H9 (cell line): ENCODE results near the gene PHOSPHO1. TPM values are rescaled to one million over a fixed set of nuclear protein-coding genes. Genes with fewer than 3 reads are reported as not detected.

Experiments
- DNase-seq: peaks from one replicate; pipeline ENCODE4 v3.0.0-alpha.2; 2017
- H2AFZ ChIP-seq: one replicate; pipeline ENCODE4 v1.6.1; 2013; ENCODE audit warnings: mild to moderate bottlenecking, low read length, control low read depth, moderate library complexity
- H2AK5ac ChIP-seq: 2 replicates; pipeline ENCODE4 v1.6.1; 2013; ENCODE audit warnings: low read length, control low read depth, mixed read lengths; ENCODE audit not compliant: insufficient read length
- H2BK120ac ChIP-seq: one replicate; pipeline ENCODE4 v1.6.1; 2013; ENCODE audit warnings: low read depth, mild to moderate bottlenecking, low read length, control low read depth, inconsistent platforms; ENCODE audit not compliant: poor library complexity, severe bottlenecking
- H2BK12ac ChIP-seq: 2 replicates; pipeline ENCODE4 v1.6.1; 2013; ENCODE audit warnings: low read length, control low read depth, mixed read lengths, low read depth; ENCODE audit not compliant: insufficient read length
- H2BK15ac ChIP-seq: 2 replicates; pipeline ENCODE4 v1.6.1; 2013; ENCODE audit warnings: low read depth, low read length, control low read depth
- H2BK20ac ChIP-seq: one replicate; pipeline ENCODE4 v1.6.1; 2013; ENCODE audit warnings: low read depth, mild to moderate bottlenecking, low read length, control low read depth, inconsistent platforms; ENCODE audit not compliant: poor library complexity, severe bottlenecking
- H2BK5ac ChIP-seq: 2 replicates; pipeline ENCODE4 v1.6.1; 2013; ENCODE audit warnings: low read length, control low read depth, mixed read lengths; ENCODE audit not compliant: insufficient read length
- H3K14ac ChIP-seq: 2 replicates; pipeline ENCODE4 v1.6.1; 2013; ENCODE audit warnings: low read length, control low read depth; ENCODE audit not compliant: insufficient read depth
- H3K18ac ChIP-seq: 2 replicates; pipeline ENCODE4 v1.6.1; 2013; ENCODE audit warnings: low read depth, mild to moderate bottlenecking, mixed read lengths, low read length, control low read depth; ENCODE audit not compliant: insufficient read length
- H3K23ac ChIP-seq: 2 replicates; pipeline ENCODE4 v1.6.1; 2013; ENCODE audit warnings: low read length, control low read depth, mixed read lengths, low read depth; ENCODE audit not compliant: insufficient read length
- H3K23me2 ChIP-seq: 2 replicates; pipeline ENCODE4 v1.6.1; 2013; ENCODE audit warnings: low read depth, mild to moderate bottlenecking, mixed read lengths, low read length, control low read depth; ENCODE audit not compliant: insufficient read length, poor library complexity, severe bottlenecking
- H3K27ac ChIP-seq: 2 replicates; pipeline ENCODE4 v1.5.1; 2013; ENCODE audit warnings: low read length, control low read depth, mixed read lengths, low read depth; ENCODE audit not compliant: insufficient read length
- H3K27me3 ChIP-seq: 2 replicates; pipeline ENCODE4 v1.6.1; 2013; ENCODE audit warnings: low read length, control low read depth, inconsistent platforms; ENCODE audit not compliant: insufficient read depth
- H3K4ac ChIP-seq: 2 replicates; pipeline ENCODE4 v1.6.1; 2013; ENCODE audit warnings: low read depth, mild to moderate bottlenecking, control low read depth, inconsistent platforms, low read length, moderate library complexity
- H3K4me1 ChIP-seq: 2 replicates; pipeline ENCODE4 v1.6.1; 2013; ENCODE audit warnings: low read length, control low read depth, inconsistent platforms; ENCODE audit not compliant: insufficient read depth
- H3K4me2 ChIP-seq: 2 replicates; pipeline ENCODE4 v1.6.1; 2013; ENCODE audit warnings: low read length, control low read depth, mixed read lengths; ENCODE audit not compliant: insufficient read length, insufficient read depth
- H3K56ac ChIP-seq: 2 replicates; pipeline ENCODE4 v1.6.1; 2013; ENCODE audit warnings: low read depth, mild to moderate bottlenecking, mixed read lengths, low read length, control low read depth; ENCODE audit not compliant: insufficient read length
- H3K79me1 ChIP-seq: 2 replicates; pipeline ENCODE4 v1.6.1; 2013; ENCODE audit warnings: low read depth, mild to moderate bottlenecking, moderate library complexity, low read length, control low read depth, inconsistent platforms; ENCODE audit not compliant: insufficient read depth, poor library complexity, severe bottlenecking
- H3K79me2 ChIP-seq: 2 replicates; pipeline ENCODE4 v1.6.1; 2013; ENCODE audit warnings: low read length, control low read depth, inconsistent platforms; ENCODE audit not compliant: insufficient read depth
- H3K9ac ChIP-seq: 2 replicates; pipeline ENCODE4 v1.6.1; 2013; ENCODE audit warnings: low read length, control low read depth, mixed read lengths; ENCODE audit not compliant: insufficient read length; ENCODE audit errors: extremely low read depth
- H3K9me3 ChIP-seq: one replicate; pipeline ENCODE4 v1.6.1; 2013; ENCODE audit warnings: low read depth, low read length, inconsistent platforms; ENCODE audit not compliant: control insufficient read depth
- H3T11ph ChIP-seq: one replicate; pipeline ENCODE4 v1.6.1; 2013; ENCODE audit warnings: mild to moderate bottlenecking, low read length, control low read depth, inconsistent platforms
- H4K20me1 ChIP-seq: one replicate; pipeline ENCODE4 v1.6.1; 2013; ENCODE audit not compliant: control insufficient read depth, insufficient read length, insufficient read depth
- H4K5ac ChIP-seq: 2 replicates; pipeline ENCODE4 v1.6.1; 2013; ENCODE audit warnings: low read depth, mild to moderate bottlenecking, mixed read lengths, low read length, control low read depth; ENCODE audit not compliant: insufficient read length
- H4K8ac ChIP-seq: replicated peaks from 2 replicates; pipeline ENCODE4 v1.6.1; 2013; ENCODE audit warnings: low read length, control low read depth, mixed read lengths, low read depth; ENCODE audit not compliant: insufficient read length
- H4K91ac ChIP-seq: 2 replicates; pipeline ENCODE4 v1.6.1; 2013; ENCODE audit warnings: low read depth, mild to moderate bottlenecking, moderate library complexity, mixed read lengths, low read length, control low read depth; ENCODE audit not compliant: insufficient read length
- H3K27ac Mint-ChIP-seq, 3 experiments: 2 replicates in 2 of 3; 3 replicates in 1 of 3; pipeline ENCODE4 v1.8.0; 2020 to 2021; ENCODE audit warnings: mixed read lengths in 3 of 3, mild to moderate bottlenecking in 1 of 3, moderate library complexity in 1 of 3
- H3K27me3 Mint-ChIP-seq: 2 replicates; pipeline ENCODE4 v1.8.0; 2021; ENCODE audit warnings: low read depth, mild to moderate bottlenecking, moderate library complexity, mixed read lengths
- H3K36me3 Mint-ChIP-seq, 3 experiments: 2 replicates in 2 of 3; 3 replicates in 1 of 3; pipeline ENCODE4 v1.8.0; 2020 to 2021; ENCODE audit warnings: low read depth in 3 of 3, mixed read lengths in 3 of 3; ENCODE audit not compliant: insufficient read depth in 1 of 3
- H3K4me1 Mint-ChIP-seq, 2 experiments: 2 replicates each; pipeline ENCODE4 v1.8.0; 2020; ENCODE audit warnings: mixed read lengths in 2 of 2
- H3K4me3 Mint-ChIP-seq, 2 experiments: 2 replicates in 1 of 2; 3 replicates in 1 of 2; pipeline ENCODE4 v1.8.0; 2020 to 2021; ENCODE audit warnings: mild to moderate bottlenecking in 2 of 2, mixed read lengths in 2 of 2, moderate library complexity in 1 of 2
- H3K9me3 Mint-ChIP-seq, 2 experiments: 2 replicates in 1 of 2; 3 replicates in 1 of 2; pipeline ENCODE4 v1.8.0; 2020; ENCODE audit warnings: mild to moderate bottlenecking in 2 of 2, mixed read lengths in 2 of 2, moderate library complexity in 1 of 2
- WGBS: extraction: QIAGEN DNeasy Blood & Tissue Kit; methylation state at CpG from one replicate; pipeline ENCODE4 v1.1.7; 2013; ENCODE audit warnings: missing lambda C conversion rate, low lambda C conversion rate, mixed read lengths; ENCODE audit not compliant: insufficient read length; ENCODE audit errors: extremely low coverage; 5-methylcytosine and 5-hydroxymethylcytosine counted together
- total RNA-seq: library from RNA; stranded (reverse); gene quantifications from 2 replicates; pipeline ENCODE4 v1.2.1, GENCODE V29; 2021
- TF ChIP-seq, protein P1 (sequence below): fragments of 200-600 bp; sonication (generic); conservative IDR thresholded peaks from 3 replicates; pipeline ENCODE4 v1.8.0; 2021; ENCODE audit warnings: antibody characterized with exemption, mild to moderate bottlenecking

The PHOSPHO1 gene
- total RNA-seq, 1 experiment from 2014 or later = 0.63 TPM

- H3K36me3 Mint-ChIP-seq = peaks cover 9 to 21% (median 13%) of the 10 kb centered on the region in 3 experiments
- H3K4me2 ChIP-seq = no peak overlapping the region
- H4K8ac ChIP-seq = no peak overlapping the region
- H2BK15ac ChIP-seq = no peak overlapping the region
- H2BK20ac ChIP-seq = no peak overlapping the region
- H3K4me3 Mint-ChIP-seq = no peak overlapping the region
- no peak overlapping the region for H2AFZ ChIP-seq
- peaks cover 0 to 2% of the 10 kb centered on the region in 2 experiments; a peak in 1 of 4 replicates for H3K4me1 Mint-ChIP-seq
- H4K91ac ChIP-seq = no peak overlapping the region
- H3K27me3 Mint-ChIP-seq = peaks cover 10% of the 10 kb centered on the region
- no peaks in the 10 kb centered on the region for H3K79me2 ChIP-seq
- no peak overlapping the region for H3K9ac ChIP-seq
- H4K5ac ChIP-seq = no peak overlapping the region
- no peak overlapping the region for H2BK120ac ChIP-seq
- H2AK5ac ChIP-seq = no peak overlapping the region
- no peaks in the 10 kb centered on the region for H3K27me3 ChIP-seq
- H3K56ac ChIP-seq = no peak overlapping the region
- no peak for DNase-seq
- no peak overlapping the region for H2BK12ac ChIP-seq
- no peak overlapping the region for H3K23ac ChIP-seq
- H4K20me1 ChIP-seq = no peaks in the 10 kb centered on the region
- H2BK5ac ChIP-seq = no peak overlapping the region
- no peak overlapping the region for H3K27ac Mint-ChIP-seq
- peaks cover 7% of the 10 kb centered on the region for H3K9me3 ChIP-seq
- H3K4me1 ChIP-seq = no peaks in the 10 kb centered on the region
- TF ChIP-seq, protein P1, sequence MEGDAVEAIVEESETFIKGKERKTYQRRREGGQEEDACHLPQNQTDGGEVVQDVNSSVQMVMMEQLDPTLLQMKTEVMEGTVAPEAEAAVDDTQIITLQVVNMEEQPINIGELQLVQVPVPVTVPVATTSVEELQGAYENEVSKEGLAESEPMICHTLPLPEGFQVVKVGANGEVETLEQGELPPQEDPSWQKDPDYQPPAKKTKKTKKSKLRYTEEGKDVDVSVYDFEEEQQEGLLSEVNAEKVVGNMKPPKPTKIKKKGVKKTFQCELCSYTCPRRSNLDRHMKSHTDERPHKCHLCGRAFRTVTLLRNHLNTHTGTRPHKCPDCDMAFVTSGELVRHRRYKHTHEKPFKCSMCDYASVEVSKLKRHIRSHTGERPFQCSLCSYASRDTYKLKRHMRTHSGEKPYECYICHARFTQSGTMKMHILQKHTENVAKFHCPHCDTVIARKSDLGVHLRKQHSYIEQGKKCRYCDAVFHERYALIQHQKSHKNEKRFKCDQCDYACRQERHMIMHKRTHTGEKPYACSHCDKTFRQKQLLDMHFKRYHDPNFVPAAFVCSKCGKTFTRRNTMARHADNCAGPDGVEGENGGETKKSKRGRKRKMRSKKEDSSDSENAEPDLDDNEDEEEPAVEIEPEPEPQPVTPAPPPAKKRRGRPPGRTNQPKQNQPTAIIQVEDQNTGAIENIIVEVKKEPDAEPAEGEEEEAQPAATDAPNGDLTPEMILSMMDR = no peak
- H3K23me2 ChIP-seq = no peaks in the 10 kb centered on the region
- no CpG with 5 or more reads among the region's 6 CpGs for WGBS
- no peak overlapping the region for H3T11ph ChIP-seq
- no peaks in the 10 kb centered on the region for H3K79me1 ChIP-seq
- no peak overlapping the region for H3K14ac ChIP-seq
- peaks cover 37 to 38% of the 10 kb centered on the region in 2 experiments for H3K9me3 Mint-ChIP-seq
- H3K18ac ChIP-seq = no peak overlapping the region
- no peak overlapping the region for H3K27ac ChIP-seq
- no peak overlapping the region for H3K4ac ChIP-seq
These were observed 49.5 kb downstream of the PHOSPHO1 start for GRCh38 chr17:49180998-49181635.
